GM12878 (cell line): ENCODE results near the gene CACNG1. TPM values are rescaled to one million over a fixed set of nuclear protein-coding genes. Genes with fewer than 3 reads are reported as not detected.

Experiments
- ATAC-seq: fragments of 200-7000 bp; cut with Tn5 transposase; 3 replicates; pipeline ENCODE4 v1.9.1; 2020; ENCODE audit warnings: mild to moderate bottlenecking, moderate library complexity
- BruUV-seq: library from RNA; stranded (reverse); fragments of 400-500 nt; replicated peaks from 2 replicates; lab custom pipeline; 2021; lab: Mats Ljungman, UMichigan
- CTCF ChIA-PET: fragments of 300-600 bp; sonication (Branson Sonifier 250); formaldehyde crosslinking; extraction: SDS; loops from one replicate; lab custom pipeline; 2021; ENCODE audit warnings: inconsistent platforms; lab: Yijun Ruan, JAX
- POLR2A ChIA-PET: fragments of 350-600 bp; formaldehyde crosslinking; extraction: SDS; loops from one replicate; lab custom pipeline; 2021; ENCODE audit warnings: inconsistent platforms; lab: Charles Lee
- RAD21 ChIA-PET: fragments of 300-600 bp; sonication (Branson Sonifier 250); formaldehyde crosslinking; loops from one replicate; lab custom pipeline; 2023; ENCODE audit warnings: antibody characterized with exemption; ENCODE audit not compliant: unreplicated experiment; lab: Charles Lee
- SMC1A ChIA-PET: fragments of 300-600 bp; sonication (Branson Sonifier 250); formaldehyde crosslinking; loops from one replicate; lab custom pipeline; 2023; ENCODE audit not compliant: unreplicated experiment, uncharacterized antibody; lab: Charles Lee
- DNase-seq: peaks from one replicate; pipeline ENCODE4 v3.0.0-alpha.2; 2011; ENCODE audit warnings: low read depth, low spot score
- FAIRE-seq: peaks from 3 replicates; lab custom pipeline; 2011; peaks lifted over from hg19 to GRCh38; lab: Jason Lieb, UNC
- H2AFZ ChIP-seq: 2 replicates; pipeline ENCODE4 v1.6.0; 2011; ENCODE audit warnings: low read depth, low read length, control low read depth; ENCODE audit not compliant: control insufficient read depth
- H3K27ac ChIP-seq: 2 replicates; pipeline ENCODE4 v1.5.1; 2011; ENCODE audit warnings: control low read depth; ENCODE audit not compliant: control insufficient read depth, insufficient read depth
- H3K27me3 ChIP-seq, 2 experiments: replicated peaks in 1 of 2; 2 replicates each; pipeline versions ENCODE4 v1.6.0 to v1.6.1; 2011; ENCODE audit warnings: low read length in 1 of 2; ENCODE audit not compliant: control insufficient read depth in 2 of 2, insufficient read depth in 2 of 2
- H3K36me3 ChIP-seq, 2 experiments: 2 replicates each; pipeline ENCODE4 v1.5.1; 2011; ENCODE audit warnings: low read length in 1 of 2; ENCODE audit not compliant: control insufficient read depth in 2 of 2, insufficient read depth in 2 of 2
- H3K4me1 ChIP-seq: 2 replicates; pipeline ENCODE4 v1.6.1; 2011; ENCODE audit warnings: mild to moderate bottlenecking, low read length, moderate library complexity, mixed read lengths; ENCODE audit not compliant: control insufficient read depth, insufficient read depth
- H3K4me2 ChIP-seq: 2 replicates; pipeline ENCODE4 v1.6.0; 2011; ENCODE audit warnings: control low read depth; ENCODE audit not compliant: control insufficient read depth, insufficient read depth
- H3K4me3 ChIP-seq: fragments of 200-600 bp; sonication (generic); 2 replicates; pipeline ENCODE4 v1.5.1; 2016
- H3K79me2 ChIP-seq: 2 replicates; pipeline ENCODE4 v1.6.0; 2011; ENCODE audit warnings: low read length; ENCODE audit not compliant: control insufficient read depth, insufficient read depth
- H3K9ac ChIP-seq: 2 replicates; pipeline ENCODE4 v1.8.0; 2011; ENCODE audit warnings: low read length, control low read depth, mixed read lengths; ENCODE audit not compliant: control insufficient read depth, insufficient read depth
- H3K9me3 ChIP-seq: replicated peaks from 3 replicates; pipeline ENCODE4 v1.5.1; 2011; ENCODE audit warnings: mild to moderate bottlenecking, low read length; ENCODE audit not compliant: control insufficient read depth, insufficient read depth
- H4K20me1 ChIP-seq: 2 replicates; pipeline ENCODE4 v1.6.0; 2011; ENCODE audit not compliant: control insufficient read depth, insufficient read depth
- BRCA1 ChIP-seq: IDR thresholded peaks from 2 replicates; pipeline ENCODE4 v1.6.1; 2011; ENCODE audit warnings: low read depth, low read length, improper control_type of control experiment
- CBX5 ChIP-seq: sonication (generic); IDR thresholded peaks from 2 replicates; pipeline ENCODE4 v1.6.1; 2016; ENCODE audit warnings: low read depth, moderate library complexity, mild to moderate bottlenecking, inconsistent platforms
- FOXM1 ChIP-seq: IDR thresholded peaks from 2 replicates; pipeline ENCODE4 v1.6.1; 2012; ENCODE audit warnings: low read depth, mild to moderate bottlenecking, inconsistent platforms, low read length, moderate library complexity
- GABPA ChIP-seq: IDR thresholded peaks from 2 replicates; pipeline ENCODE4 v1.6.1; 2014; ENCODE audit warnings: antibody characterized with exemption, low read depth, mild to moderate bottlenecking, inconsistent platforms
- JUND ChIP-seq: IDR thresholded peaks from 2 replicates; pipeline ENCODE4 v1.6.1; 2012; ENCODE audit warnings: low read depth, mild to moderate bottlenecking, low read length, improper control_type of control experiment, moderate library complexity
- REST ChIP-seq: IDR thresholded peaks from 2 replicates; pipeline ENCODE4 v1.6.1; 2012; ENCODE audit warnings: mild to moderate bottlenecking, low read depth, low read length
- RFX5 ChIP-seq: IDR thresholded peaks from 2 replicates; pipeline ENCODE4 v1.6.1; 2011; ENCODE audit warnings: low read depth, low read length, improper control_type of control experiment
- YBX1 ChIP-seq: fragments of 450-650 bp; IDR thresholded peaks from 2 replicates; pipeline ENCODE4 v1.6.1; 2016; ENCODE audit warnings: antibody characterized with exemption
- WGBS: methylation state at CpG from one replicate; pipeline ENCODE4 v1.1.6; 2016; ENCODE audit warnings: low lambda C conversion rate; ENCODE audit not compliant: insufficient replicate concordance, insufficient coverage; ENCODE audit errors: missing lambda C conversion rate; 5-methylcytosine and 5-hydroxymethylcytosine counted together
- in situ Hi-C: fragments of 300-500 bp; cut with MboI; formaldehyde crosslinking; loops from 9 replicates; pipeline ENCODE4 v1.14.3; 2018; ENCODE audit warnings: mixed read lengths
- intact Hi-C: fragments of 100-400 bp; cut with micrococcal nuclease; formaldehyde crosslinking; loops from one replicate; pipeline ENCODE4 v1.14.2; 2022; ENCODE audit not compliant: unreplicated experiment
- polyA plus RNA-seq, 11 experiments: library from polyadenylated mRNA; depleted of rRNA in 4 of 11; unstranded in 6 of 11; stranded (reverse) in 5 of 11; fragments of >200 nt; fragmentation: Nextera tagmentation in 4 of 11; fragmentation: Illumina TruSeq in 1 of 11; extraction: Ambion mirVana in 4 of 11; extraction: Trizol in 1 of 11; gene quantifications; 1 replicate in 1 of 11; 2 replicates in 10 of 11; pipeline versions ENCODE4 v1.2.1 to v1.2.3, GENCODE V29; 2011 to 2016; ENCODE audit warnings: inconsistent platforms in 2 of 11, missing spikeins in 2 of 11, low read depth in 1 of 11
- total RNA-seq, 4 experiments: library from RNA; depleted of rRNA in 3 of 4; stranded (reverse); fragments of >200 nt in 3 of 4; fragmentation: Illumina TruSeq in 1 of 4; extraction: Trizol in 1 of 4; gene quantifications; 2 replicates each; pipeline versions ENCODE4 v1.2.1 to v1.2.3, GENCODE V29; 2013 to 2021

Gene CACNG1
- total and polyA plus RNA-seq, 10 of the 15 experiments (the other 5 are each of a cell fraction or from before 2014, with no cell fraction given) = not detected

GRCh38 chr17:67022451-67022810 lies 21.9 kb upstream of the CACNG1 start:
- Histone ChIP-seq H3K4me1 (no peaks in the 10 kb centered on the region), H3K36me3 (no peaks in the 10 kb centered on the region), H3K4me2 (no peak overlapping the region), H3K27ac (no peak overlapping the region), H3K27me3 (no peaks in the 10 kb centered on the region), H3K4me3 (no peak overlapping the region), H3K9ac (no peak overlapping the region), H3K9me3 (no peaks in the 10 kb centered on the region), H3K79me2 (no peaks in the 10 kb centered on the region), H4K20me1 (no peaks in the 10 kb centered on the region), H2AFZ (no peak overlapping the region)
- SMC1A ChIA-PET = no interaction called here
- POLR2A ChIA-PET = no interaction called here
- TF ChIP-seq RFX5 (no peak), GABPA (no peak), FOXM1 (no peak), REST (no peak), JUND (no peak), YBX1 (no peak), CBX5 (no peak), BRCA1 (no peak)
- 21% methylated on average over 12 of the region's 12 CpGs for WGBS
- no peak for ATAC-seq
- RAD21 ChIA-PET = no interaction called here
- in situ Hi-C loops (no loop called here), intact Hi-C loops (no loop called here)
- no peak for FAIRE-seq
- CTCF ChIA-PET = no interaction called here
- BruUV-seq = no TSS peak
- DNase-seq = no peak
